GM10248 (cell line): ENCODE results near the gene PTPRH.
"Not testable (repeated sequence)": the region's sequence is repeated elsewhere in the genome, so short reads cannot be mapped to it uniquely, and the experiment has no call there.

Experiments
- CTCF ChIA-PET: fragments of 300-600 bp; sonication (Branson Sonifier 250); formaldehyde crosslinking; extraction: SDS; loops from one replicate; lab custom pipeline; 2021; ENCODE audit warnings: antibody characterized with exemption; lab: Yijun Ruan, JAX
- POLR2A ChIA-PET: fragments of 350-650 bp; sonication (Branson Sonifier 250); formaldehyde crosslinking; extraction: SDS; loops from one replicate; lab custom pipeline; 2020; ENCODE audit warnings: antibody characterized with exemption; lab: Yijun Ruan, JAX
- DNase-seq: peaks from one replicate; pipeline ENCODE4 v3.0.0; 2012; ENCODE audit errors: extremely low spot score
- CTCF ChIP-seq: IDR thresholded peaks from 2 replicates; pipeline ENCODE4 v1.5.1; 2012; ENCODE audit warnings: mild to moderate bottlenecking, low read depth; ENCODE audit errors: extremely low read depth, missing control alignments, control extremely low read depth

PTPRH gene

GRCh38 chr19:55216461-55217198, 7.3 kb upstream of the PTPRH start:
- TF ChIP-seq CTCF = no peak
- DNase-seq = peak; percentile 70
- POLR2A ChIA-PET = no interaction called here
- CTCF ChIA-PET = no interaction called here

- ChIA-PET CTCF (no interaction called here), POLR2A (no interaction called here)
- DNase-seq = no peak
- TF ChIP-seq CTCF = no peak
Measured at GRCh38 chr19:55213547-55213946, 4.2 kb upstream of the PTPRH start.

GRCh38 chr19:55212447-55212846, 3.1 kb upstream of the PTPRH start:
- CTCF ChIA-PET = no interaction called here
- POLR2A ChIA-PET = no interaction called here
- TF ChIP-seq CTCF = peak; percentile 20
- DNase-seq = no peak

- peak; percentile 11 for DNase-seq
Measured at GRCh38 chr19:55209693-55210472, 582 bp upstream of the PTPRH start.

GRCh38 chr19:55206664-55207500, 2.4 kb downstream of the PTPRH start:
- ChIA-PET CTCF (no interaction called here), POLR2A (interaction anchor here (0.7 kb wide), 1 partner anchor 14 kb away, joined by 4 read pairs; no protein-coding TSS in a partner anchor)
- DNase-seq = peak; percentile 62
- TF ChIP-seq CTCF = no peak

More at GRCh38 chr19:55209693-55210472, 582 bp upstream of the PTPRH start:
- POLR2A ChIA-PET = no interaction called here
- CTCF ChIA-PET = no interaction called here
- no peak for TF ChIP-seq CTCF

GRCh38 chr19:55202199-55202598, 7.1 kb downstream of the PTPRH start:
- POLR2A ChIA-PET, DNase-seq: not testable (repeated sequence)
- CTCF ChIA-PET = interaction anchor here (0.8 to 0.9 kb wide), 2 partner anchors 42 to 217 kb away, joined by 3 read pairs; no protein-coding TSS in a partner anchor
